ENCODE data around the gene VWC2L.

The VWC2L gene

DNA sequence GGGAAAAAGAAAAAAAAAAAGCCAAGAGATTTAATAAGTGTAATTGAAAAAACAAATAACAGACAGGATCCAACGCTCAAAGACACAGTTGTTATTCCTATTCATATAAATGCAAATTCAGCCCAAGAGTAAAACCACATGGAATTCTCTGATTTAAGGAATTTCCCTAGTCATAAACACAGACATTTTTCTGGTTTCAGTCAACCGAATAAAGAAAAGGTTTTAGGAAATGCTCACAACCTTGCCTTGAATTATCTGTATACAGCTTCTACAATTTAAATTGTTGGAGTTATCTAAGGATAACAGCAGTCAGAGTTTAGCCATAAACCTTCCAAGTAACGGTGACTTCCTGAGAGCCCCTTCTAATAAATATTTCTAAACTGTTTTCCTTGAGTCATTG, 122.7 kb downstream of the VWC2L start:
- DNase-seq (ENCODE audit: low read depth in 2 of 3, low spot score in 1 of 3) = no peak

DNA sequence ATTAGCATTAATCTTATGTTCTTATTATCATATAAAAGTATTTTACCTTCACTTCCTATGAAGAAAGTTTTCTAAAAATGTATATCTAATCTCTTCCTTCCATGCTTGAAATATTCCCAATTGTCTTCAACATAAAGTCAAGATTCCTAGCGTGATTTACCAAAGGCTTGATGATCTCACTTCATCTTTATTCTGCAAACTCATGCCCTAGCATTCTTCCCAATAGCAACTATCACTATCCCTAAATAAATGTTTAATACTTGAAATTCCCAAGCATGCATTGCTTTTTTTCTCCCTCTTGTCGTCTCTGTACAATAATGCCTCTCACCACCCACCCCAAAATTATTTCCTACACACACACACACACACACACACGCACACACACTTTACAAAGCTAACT, 125.8 kb downstream of the VWC2L start:
- DNase-seq (ENCODE audit: low read depth in 2 of 3, low spot score in 1 of 3) = no peak

DNA sequence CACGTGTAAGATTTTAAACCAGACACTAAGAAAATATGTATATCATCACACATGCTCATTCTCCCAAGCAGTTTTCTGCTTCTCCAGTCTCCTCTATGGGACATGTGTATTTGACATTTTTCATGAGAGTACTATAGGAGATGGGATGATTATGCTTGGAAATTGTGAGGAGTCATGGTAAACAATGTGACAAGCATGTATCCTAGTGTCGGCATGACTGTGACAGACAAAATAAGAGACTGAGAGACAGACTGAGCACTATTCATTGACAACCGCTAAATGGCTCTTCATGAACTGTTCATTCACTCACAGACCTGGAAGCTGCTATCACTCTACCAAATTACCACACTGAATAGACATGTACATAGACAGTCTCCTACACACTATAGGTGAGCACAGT, 127.1 kb downstream of the VWC2L start:
- DNase-seq (ENCODE audit: low read depth in 2 of 3, low spot score in 1 of 3) = no peak

DNA sequence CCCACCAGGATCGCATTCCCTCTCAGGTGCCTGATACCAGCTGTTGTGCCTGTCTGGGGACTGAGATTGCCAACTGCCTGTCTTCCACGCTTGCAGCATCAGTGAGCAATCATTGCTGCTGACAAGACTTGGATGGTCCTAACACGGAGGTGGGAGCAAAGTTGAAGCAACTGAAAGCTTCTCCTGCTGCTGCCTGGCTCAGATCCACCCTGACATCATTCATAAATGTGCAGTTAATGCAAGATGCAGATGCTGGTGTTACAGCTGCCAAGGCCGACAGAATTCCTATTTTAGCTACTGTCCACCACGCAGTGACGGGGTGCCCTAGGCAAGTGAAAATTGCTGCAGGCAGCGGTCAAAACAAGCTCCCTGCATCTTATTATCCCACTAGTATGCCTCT, 131.4 kb downstream of the VWC2L start:
- no peak for DNase-seq (ENCODE audit: low read depth in 2 of 3, low spot score in 1 of 3)

DNA sequence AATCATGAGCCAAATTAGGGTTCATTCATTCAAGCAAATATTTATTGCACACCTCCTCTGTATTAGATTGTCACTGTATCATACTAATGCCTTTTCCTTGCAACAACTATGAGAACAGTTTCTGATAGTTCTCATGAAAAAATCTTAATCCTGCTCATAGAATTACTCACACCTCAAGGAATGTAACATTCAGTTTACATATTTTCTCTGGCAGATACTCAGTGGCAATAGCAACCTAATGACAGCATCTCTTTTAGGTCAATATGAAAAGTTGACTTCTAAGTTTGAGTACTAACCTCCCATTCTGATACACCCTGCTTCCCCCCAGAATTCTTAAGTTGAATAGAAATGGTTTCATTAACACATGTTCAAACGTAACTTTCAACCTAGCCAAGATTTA, 132.0 kb downstream of the VWC2L start:
- DNase-seq (ENCODE audit: low read depth in 2 of 3, low spot score in 1 of 3) = no peak

DNA sequence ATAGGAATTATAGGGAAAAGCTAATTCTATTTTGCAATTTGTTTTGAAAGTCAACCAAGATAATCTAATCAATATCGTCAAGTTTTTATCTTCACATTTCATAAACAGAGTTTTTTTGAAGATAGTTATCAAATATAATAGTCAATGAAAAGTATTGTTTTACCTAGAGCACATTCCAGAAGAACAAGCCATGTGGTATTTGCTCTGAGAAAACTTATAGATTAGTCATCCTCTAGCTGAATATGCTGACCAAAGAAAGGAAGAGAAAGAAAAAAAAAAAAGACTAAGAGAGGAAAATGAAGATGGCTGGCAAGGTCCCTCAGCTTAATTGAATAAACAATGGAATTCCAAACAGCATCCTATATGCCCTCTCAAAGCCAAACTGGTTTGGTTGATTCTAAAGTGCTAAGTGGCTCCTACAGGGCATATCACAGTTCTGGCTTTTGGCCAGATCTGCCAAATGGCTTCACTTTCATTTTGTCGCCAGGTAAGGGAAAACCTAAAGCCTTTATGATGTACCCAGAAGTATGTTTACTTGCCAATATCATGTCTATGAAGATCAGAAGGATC, 132.6 kb downstream of the VWC2L start:
- no peak for DNase-seq (ENCODE audit: low read depth in 2 of 3, low spot score in 1 of 3)

DNA sequence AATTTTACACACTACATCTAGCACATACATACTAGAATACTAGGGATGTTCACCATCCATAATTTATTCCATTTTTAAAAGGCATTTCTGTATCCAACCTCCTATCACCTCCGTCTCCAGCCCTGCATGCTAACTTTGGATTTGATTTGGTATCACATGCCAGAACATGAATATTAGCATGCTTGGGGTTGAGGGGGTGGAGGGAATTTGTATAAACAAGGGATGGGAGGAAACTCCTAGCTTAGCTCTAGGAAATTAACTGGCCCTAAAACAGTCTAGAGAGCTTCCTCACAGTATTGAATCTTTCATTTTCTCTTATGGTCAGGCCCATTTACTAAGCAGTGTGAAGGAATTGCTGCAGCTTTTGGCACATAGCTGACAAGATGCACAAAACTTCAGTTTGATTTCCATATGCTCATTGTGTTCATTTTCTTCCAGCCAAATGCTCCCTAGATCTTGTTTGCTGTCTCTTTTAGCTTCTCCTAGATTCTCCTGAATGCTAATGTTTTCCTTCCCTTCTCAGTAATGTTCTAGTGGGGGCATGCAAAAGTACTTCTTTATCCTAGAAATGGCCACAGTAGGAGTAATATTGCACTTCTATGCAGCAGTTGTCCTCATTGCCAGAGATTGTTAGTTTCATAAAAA, 135.2 kb downstream of the VWC2L start:
- no peak for DNase-seq (ENCODE audit: low read depth in 2 of 3, low spot score in 1 of 3)

DNA sequence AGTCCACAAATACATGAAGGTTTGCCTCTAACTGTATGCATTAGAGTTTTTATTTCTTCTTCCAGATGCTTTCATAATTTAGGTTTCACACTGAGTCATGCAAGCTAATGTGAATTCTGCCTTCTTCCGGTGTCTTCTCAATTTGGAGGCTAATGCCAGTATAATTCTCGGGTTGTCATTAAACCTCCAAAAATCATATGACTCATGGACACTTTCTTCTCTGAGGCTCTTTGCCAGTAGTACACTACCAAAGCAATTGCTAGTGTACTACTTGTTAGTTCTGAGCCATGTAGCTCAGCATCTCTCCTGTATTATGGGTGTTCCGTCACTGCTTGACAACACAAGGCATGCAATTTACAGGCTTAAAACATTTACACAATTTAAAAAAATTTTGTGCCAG, 137.1 kb downstream of the VWC2L start:
- no peak for DNase-seq (ENCODE audit: low read depth in 2 of 3, low spot score in 1 of 3)

DNA sequence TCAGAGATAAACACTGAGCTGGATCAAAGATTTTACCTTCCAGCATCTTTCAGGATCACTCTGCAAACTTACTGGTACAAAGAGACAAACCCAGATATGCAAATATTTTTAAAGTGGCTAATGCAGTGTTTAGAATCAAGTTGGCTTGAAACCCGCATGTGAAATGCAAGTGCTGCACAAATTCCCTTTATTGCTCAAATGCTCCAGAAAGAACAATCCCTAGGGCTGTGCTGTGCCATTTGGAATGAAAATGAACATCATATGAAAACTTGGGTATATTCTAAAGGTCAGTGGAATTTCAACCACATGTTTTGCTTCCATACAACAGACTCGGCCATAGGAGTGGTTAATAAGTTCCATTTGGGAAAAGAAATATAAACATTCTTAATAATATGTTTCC, 139.1 kb downstream of the VWC2L start:
- no peak for DNase-seq (ENCODE audit: low read depth in 2 of 3, low spot score in 1 of 3)

DNA sequence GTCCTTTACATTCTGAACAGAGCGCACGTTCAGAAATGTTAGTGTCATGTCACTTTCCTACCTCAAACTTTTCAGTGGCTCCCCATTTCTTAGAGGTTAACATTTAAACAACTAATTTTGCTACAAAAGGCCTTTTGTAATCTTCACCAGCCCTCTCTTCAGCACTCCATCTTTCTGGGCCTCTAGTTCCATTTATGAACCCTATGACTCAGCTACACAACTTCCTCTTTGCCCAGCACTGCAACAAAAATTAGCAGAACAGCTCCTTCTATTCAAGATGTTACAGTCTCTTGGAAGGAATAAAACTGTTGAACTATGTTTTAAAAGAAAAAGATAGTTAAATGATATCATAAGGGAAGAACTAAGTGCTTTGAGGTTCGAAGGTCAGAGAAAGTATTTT, 139.9 kb downstream of the VWC2L start:
- no peak for DNase-seq (ENCODE audit: low read depth in 2 of 3, low spot score in 1 of 3)

DNA sequence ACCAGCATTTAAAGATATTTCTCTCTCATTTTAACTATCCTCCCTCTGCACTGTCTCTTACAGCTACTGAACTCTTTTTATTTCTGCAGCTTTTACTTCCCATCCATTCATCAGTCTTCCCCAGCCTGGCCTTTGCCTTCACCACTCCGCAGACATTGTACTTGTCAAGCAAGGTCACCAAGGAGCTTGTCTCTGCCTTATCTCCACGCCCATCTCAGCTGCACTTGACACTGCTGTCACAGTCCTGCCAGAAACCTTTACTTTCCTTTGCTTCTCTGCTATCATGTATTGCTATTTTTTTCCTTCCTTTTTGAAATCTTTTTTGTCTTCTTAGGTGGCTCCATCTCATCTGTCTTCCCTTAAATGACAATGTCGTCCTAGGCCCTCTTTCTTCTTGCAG, 147.0 kb downstream of the VWC2L start:
- no peak for DNase-seq (ENCODE audit: low read depth in 2 of 3, low spot score in 1 of 3)

DNA sequence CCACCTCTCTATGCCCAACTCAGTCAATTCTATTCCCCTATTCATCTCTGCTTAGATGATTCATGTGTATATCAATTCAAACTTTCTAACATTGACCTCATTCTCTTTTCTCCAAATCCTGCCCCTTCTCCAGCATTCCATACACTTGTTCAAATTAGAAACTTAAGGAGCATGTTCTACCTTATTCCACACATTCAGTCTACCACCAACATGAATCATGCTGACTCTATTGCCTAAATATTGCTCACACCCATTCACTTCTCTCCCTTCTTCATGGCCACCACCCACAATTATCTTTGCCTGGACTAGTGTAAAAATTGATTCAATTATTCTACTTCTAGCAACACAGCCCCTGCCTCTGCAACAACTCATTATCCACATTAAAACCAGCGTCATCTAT, 147.5 kb downstream of the VWC2L start:
- no peak for DNase-seq (ENCODE audit: low read depth in 2 of 3, low spot score in 1 of 3)

DNA sequence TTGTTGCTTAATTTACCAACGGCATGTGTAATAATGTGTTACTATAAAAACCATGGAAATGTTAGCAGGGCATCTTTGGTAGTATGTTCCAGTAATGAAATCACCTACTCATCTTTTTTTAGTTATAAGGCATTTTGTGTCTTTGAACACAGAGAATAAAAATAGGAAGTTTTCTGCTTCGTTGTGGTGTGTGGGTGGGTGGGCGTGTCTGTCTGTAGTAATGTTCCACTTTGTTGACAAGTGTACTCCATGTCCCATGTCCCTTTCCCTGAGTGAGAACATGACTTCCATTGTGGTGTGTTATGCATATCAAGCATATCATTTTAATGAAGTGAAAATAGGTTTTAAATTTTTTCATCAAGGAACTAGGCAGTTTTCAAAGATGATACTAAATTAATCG, 149.3 kb downstream of the VWC2L start:
- no peak for DNase-seq (ENCODE audit: low read depth in 2 of 3, low spot score in 1 of 3)

DNA sequence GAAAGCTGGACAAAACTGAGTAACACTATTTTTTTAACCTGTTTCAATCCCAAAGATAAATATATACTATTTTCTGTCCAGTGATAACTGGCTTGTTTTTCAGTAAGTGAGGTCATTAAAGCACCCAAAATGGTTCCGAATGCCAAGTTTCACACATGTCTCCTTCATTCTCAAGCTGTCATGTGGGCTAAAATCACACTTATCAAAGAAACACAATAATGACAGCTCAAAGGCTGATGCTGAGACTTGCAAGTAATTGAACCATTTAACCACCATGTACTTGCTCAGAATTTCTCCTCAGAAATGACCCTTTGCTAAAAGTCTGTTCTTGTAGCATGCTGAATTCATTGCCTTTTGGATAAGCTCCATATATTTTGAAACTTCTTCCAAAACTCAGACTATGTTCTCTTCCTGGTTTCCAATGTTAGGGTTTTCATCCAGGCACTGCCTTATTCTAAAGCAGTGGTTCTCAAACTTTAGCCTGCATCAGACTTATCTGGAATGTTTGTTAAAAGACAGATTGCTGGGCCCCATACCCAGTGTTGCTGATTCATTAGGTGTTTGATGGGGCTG, 149.8 kb downstream of the VWC2L start:
- DNase-seq (ENCODE audit: low read depth in 2 of 3, low spot score in 1 of 3) = no peak

DNA sequence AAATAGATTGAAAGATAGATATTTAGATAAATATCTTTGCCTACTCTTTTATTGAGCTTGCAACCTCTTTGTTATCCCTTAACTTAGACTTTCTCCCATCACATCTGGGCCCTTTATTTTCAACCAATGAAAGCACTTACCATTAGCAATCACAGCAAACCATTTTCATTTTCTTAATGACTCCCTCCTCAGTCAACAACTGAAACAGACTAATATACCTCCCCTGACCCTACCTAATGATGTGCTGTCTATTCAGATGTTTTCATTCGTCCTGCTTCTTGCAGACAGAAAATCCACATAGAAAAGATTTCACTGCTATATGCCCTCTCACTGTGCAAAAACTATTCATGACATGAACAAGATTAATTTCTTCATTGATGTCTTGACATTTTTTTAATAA, 154.4 kb downstream of the VWC2L start:
- DNase-seq (ENCODE audit: low read depth in 2 of 3, low spot score in 1 of 3) = no peak

DNA sequence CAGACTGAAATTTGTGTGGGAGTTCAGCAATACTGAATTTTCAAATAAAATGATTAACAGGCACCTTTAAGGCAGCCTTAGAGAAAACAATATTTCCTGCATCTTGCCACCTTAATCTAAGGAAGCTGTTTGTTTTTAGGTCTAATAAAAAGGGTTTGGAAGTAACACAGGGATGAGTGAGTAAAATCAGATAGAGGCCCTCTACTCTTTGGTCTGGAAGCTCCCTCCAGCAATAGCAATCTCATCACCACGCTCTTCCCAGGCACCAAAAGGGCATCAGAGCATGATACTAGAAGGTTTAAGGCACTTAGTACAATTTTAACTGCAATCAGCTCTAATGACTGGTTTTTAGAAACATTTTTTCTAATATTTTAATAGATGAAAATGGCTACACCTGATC, 155.6 kb downstream of the VWC2L start:
- no peak for DNase-seq (ENCODE audit: low read depth in 2 of 3, low spot score in 1 of 3)

DNA sequence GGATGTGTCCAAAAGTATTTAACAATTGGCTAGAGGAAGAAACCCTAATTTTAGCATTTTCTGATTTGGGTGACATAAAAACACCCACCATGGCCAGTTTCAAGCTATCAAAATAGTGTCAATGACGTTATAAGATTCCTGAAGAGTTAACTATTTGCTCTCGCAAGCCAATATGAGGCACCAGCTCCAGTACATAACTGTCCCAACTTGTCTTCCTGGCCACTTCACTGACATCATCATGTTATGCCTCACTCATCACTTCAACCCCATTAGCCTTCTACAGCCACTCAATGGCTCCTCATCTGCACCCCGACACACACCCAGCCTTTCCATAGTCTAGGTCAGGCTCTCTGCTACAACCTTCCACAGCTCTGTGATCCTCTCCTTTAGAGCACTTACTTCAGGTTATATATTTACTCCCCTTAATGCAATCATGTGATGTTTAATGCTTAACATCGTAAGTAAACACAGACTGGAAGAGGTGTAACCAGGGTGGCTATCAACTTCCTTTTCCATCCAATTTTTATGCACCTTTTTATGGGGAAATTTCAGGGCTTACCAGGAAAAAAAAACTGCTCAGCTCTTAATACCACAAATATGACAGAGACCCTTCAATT, 158.7 kb downstream of the VWC2L start:
- DNase-seq (ENCODE audit: low read depth in 2 of 3, low spot score in 1 of 3) = no peak

DNA sequence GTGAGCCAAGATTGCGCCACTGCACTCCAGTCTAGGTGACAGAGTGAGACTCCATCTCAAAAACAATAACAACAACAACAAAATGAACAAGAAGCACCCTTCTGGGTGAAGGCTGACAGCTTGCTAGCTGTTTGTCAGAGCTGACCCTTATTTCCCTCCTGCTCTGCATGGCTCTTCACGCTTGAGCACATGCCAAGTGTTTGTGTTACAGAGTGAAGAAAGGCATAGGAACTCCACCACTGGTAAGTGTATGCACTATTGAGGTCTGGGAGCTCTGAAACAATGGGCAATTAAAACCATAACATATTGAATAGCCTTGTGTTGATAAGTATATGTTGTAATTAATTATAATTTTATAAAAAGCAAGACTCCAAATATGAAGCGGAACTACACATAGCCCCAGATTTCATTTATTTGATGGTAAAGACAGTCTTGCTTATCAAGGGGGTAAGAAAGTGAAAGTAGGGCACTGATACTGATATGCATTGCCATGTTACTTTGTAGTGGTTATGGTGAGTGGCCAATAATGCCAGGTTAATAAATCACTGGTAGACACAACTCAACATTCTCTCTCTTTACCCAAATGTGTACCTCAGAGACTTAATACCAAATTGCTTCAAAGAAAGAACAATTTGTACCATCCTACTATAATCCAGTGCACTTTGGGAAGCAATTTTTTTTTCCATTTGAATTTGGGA, 163.4 kb downstream of the VWC2L start:
- DNase-seq (ENCODE audit: low read depth in 2 of 3, low spot score in 1 of 3) = no peak

DNA sequence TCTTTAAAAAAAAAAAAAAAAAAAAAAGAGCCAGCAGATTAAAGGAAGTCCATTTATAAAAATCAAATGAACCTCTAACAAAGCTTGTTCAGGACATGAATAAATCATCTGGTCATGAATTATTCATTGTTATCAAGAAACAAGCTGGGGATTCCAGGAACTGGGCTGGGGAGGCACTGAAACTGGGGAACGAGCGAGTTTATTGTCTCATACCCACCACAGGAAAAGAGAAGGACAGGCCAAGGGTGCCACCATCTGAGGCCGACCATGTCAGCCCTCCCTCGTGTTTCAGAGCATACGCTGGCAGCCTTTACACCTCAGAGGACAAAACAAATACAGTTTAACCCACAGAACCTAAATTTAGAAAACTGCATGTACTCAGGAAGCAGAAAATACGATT, 164.2 kb downstream of the VWC2L start:
- no peak for DNase-seq (ENCODE audit: low read depth in 2 of 3, low spot score in 1 of 3)

DNA sequence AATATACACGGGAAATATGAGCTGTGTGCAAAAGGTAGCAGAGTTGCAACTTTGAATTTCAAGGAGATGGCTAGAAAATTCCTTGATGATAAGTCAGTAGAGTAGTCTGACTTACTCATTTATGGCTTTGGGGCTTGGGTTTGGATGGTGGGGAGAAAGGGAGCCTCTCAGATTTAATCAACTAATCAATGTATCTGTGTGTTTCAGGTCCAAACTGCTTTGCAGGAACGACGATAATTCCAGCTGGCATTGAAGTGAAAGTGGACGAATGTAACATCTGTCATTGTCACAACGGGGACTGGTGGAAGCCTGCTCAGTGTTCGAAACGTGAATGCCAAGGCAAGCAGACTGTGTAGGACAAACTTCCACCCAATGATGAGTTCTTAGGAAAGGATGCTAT, 164.6 kb downstream of the VWC2L start:
- no peak for DNase-seq (ENCODE audit: low read depth in 2 of 3, low spot score in 1 of 3)

DNA sequence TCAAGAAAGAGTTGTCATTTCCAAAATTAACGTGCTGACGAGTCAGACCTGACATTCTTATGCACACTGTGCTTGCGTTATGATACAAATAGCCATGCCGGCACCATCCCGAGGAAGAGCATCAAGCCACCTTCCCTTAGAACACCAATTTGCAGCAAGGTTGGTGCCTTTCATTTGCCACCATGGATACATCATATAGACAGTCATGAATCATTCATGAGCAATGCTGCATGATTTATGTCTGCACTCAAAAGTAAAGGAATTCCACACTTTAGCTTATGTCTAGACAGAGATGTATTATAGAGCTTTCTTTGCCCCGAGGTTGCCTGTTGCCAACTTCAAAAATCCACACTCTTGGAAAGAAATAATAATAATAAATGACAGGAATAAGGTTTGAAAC, 166.9 kb downstream of the VWC2L start:
- no peak for DNase-seq (ENCODE audit: low read depth in 2 of 3, low spot score in 1 of 3)

DNA sequence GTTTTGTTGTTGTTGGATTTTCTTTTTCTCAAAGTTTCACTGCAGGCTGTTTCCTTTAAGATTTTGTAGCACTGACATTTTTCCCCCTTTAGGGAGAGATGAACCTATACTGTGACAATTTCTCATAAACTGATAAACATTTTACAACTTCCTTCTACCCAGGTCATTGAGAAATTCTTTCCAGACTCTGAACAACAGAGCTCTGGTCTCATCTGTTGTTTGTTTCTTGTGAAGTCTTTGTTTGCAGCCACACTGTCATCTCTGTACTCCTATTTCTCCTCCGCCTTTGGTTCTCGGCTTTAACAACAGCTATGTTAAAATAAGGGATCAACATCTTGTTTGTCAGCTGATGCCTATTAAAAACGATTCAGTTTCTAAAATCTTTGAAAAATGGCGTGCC, 167.6 kb downstream of the VWC2L start:
- no peak for DNase-seq (ENCODE audit: low read depth in 2 of 3, low spot score in 1 of 3)

Data from stimulated activated CD4-positive, alpha-beta T cell treated with anti-CD3 and anti-CD28 coated beads, Interleukin-12 subunit alpha, Interleukin-12 subunit beta, amount 100 ng/mL, for 48 hours (primary cell).